NCI-H2196 (cell line): ENCODE results near the gene C1QTNF2.

Source experiments
- DNase-seq: peaks from one replicate; lab custom pipeline; 2025; ENCODE audit not compliant: unreplicated experiment; lab: John Stamatoyannopoulos, UW

The C1QTNF2 gene

DNA sequence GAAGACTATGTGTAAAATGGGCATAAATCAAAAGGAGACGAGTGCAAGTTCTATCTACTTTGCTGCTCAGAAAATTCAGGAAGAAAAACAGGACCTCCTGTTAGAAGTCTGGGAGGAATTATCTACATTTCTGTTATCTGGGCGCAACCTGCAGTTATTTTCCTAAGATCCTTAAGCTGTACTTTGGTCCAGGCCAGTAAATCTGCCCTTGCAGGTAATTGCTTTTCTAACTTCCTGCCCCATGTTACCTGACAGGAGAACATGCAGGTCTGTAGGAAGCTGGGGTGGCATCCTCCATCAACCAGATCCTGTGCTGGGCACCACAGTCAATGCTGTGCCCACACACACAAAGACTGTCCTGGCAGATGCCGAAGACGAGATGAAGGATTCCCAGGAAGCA, 63.7 kb downstream of the C1QTNF2 start:
- DNase-seq, result no peak

DNA sequence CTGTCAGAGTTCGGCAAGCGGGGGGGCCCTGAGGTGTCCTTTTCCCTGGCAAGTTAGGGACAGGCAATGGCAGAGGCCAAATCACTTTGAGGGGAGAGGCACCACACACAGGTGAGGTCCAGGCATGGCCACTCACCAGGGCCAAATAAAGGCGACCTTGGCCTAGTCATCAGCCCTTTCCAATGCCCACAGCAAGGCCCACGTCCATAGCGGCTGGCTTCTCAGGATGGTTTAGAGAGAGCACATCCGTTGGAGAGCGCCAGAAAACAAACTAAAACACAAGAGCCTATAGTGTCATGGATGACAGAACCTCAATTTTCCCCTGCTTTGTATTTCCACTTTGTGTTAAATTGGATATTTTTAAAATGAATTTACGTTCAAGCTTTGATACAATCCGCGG, 65.1 kb downstream of the C1QTNF2 start:
- no peak for DNase-seq

DNA sequence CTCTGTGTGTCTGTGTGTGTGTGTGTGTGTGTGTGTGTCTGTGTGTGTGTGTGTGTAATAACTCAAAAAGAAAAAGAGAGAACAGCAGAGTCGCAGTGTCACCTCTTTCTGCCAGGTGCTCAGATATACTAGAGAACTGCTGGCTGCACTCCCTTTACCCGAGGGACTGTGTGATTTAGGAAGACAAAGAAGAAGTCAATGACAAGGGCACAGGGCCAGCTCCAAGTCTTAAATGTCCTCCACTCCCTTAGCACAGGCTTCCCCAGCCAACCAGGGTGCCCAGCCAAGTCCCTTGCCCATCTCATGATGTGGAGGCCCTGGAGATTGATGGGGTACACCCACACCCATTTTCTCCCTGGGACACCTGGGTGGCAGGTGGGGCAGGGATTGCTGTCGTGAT, 66.7 kb downstream of the C1QTNF2 start:
- no peak for DNase-seq

DNA sequence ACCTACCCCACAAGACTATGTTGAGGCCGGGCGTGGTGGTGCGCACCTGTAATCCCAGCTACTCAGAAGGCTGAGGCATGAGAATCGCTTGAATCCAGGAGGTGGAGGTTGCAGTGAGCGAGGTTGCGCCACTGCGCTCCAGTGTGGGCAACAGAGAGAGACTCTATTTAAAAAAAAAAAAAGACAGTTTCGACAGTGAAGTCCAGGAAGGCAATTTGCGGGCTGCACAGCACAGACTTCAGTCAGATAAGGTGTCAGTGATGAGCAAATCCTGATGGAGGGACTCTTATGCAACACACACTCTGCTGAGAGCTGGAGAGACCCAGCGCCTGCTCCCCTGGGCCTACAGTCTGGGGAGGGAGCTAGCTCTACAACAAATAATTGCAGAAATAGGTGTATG, 72.2 kb downstream of the C1QTNF2 start:
- DNase-seq, result no peak

DNA sequence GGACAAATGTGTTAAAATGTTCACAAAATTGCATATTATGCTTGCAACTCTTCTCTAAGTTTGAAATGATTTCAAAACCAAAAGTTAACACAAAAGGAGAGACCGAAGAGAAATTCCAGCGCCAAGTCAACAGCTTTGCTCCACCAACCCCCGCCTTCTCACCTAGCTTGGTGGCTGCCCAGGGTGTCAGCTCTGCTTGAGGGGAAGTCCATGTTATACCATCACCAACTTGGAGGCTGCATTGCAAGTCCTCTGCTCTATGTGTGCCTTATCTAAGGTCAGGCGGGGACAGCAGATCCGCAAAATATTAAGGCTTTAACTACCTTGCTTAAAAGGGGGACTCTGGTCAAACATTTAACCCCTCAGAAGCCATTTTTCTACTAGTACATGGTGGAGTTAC, 72.7 kb downstream of the C1QTNF2 start:
- no peak for DNase-seq
